22Rv1 (cell line): ENCODE results near the gene GALNTL6.

Source experiments
- H3K27ac ChIP-seq: fragments of 450-650 bp; 2 replicates; pipeline ENCODE4 v1.5.1; 2017
- ZFX ChIP-seq: fragments of 450-650 bp; IDR thresholded peaks from 2 replicates; pipeline ENCODE4 v1.6.1; 2017; ENCODE audit warnings: antibody characterized with exemption, borderline replicate concordance
- TF ChIP-seq, protein P1 (sequence below): fragments of 450-650 bp; IDR thresholded peaks from 2 replicates; pipeline ENCODE4 v1.5.1; 2017; ENCODE audit warnings: mild to moderate bottlenecking

The GALNTL6 gene

DNA sequence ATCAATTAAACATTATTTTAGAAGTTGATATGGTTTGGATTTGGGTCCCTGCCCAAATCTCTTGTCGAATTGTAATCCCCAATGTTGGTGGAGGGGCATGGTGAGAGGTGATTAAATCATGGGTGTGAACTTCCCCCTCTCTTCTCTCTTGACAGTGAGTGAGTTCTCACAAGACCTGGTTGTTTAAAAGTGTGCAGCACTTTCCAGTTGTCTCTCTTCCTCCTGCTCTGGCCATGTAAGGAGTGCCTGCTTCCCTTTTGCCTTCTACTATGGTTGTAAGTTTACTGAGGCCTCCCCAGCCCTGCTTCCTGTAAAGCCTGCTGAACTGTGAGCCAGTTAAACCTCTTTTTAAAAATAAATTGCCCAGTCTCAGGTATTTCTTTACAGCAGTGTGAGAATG is 141.4 kb downstream of the GALNTL6 start:
- no peak overlapping the region for H3K27ac ChIP-seq
- no peak for TF ChIP-seq ZFX
- TF ChIP-seq, protein P1, sequence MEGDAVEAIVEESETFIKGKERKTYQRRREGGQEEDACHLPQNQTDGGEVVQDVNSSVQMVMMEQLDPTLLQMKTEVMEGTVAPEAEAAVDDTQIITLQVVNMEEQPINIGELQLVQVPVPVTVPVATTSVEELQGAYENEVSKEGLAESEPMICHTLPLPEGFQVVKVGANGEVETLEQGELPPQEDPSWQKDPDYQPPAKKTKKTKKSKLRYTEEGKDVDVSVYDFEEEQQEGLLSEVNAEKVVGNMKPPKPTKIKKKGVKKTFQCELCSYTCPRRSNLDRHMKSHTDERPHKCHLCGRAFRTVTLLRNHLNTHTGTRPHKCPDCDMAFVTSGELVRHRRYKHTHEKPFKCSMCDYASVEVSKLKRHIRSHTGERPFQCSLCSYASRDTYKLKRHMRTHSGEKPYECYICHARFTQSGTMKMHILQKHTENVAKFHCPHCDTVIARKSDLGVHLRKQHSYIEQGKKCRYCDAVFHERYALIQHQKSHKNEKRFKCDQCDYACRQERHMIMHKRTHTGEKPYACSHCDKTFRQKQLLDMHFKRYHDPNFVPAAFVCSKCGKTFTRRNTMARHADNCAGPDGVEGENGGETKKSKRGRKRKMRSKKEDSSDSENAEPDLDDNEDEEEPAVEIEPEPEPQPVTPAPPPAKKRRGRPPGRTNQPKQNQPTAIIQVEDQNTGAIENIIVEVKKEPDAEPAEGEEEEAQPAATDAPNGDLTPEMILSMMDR, result no peak

GRCh38 chr4:171956678-171957077 is 143.5 kb downstream of the GALNTL6 start:
- TF ChIP-seq ZFX, result no peak
- TF ChIP-seq, protein P1, result no peak
- H3K27ac ChIP-seq, result no peak overlapping the region

DNA sequence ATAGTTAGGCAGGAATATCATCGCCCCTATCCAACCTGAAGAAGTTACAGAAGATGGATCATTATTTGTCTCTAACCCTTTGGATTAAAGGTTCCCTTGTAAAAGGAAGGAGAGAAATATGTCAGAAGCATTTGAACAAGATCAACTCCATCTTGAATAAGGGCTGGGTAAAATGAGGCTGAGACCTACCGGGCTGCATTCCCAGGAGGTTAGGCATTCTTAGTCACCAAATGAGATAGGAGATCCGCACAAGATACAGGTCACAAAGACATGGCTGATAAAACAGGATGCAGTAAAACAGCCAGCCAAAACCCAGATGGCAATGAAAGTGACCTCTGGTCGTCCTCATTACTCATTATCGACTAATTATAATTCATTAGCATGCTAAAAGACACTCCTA is 148.9 kb downstream of the GALNTL6 start:
- TF ChIP-seq, protein P1, result no peak
- no peak for TF ChIP-seq ZFX
- H3K27ac ChIP-seq, result no peak overlapping the region

DNA sequence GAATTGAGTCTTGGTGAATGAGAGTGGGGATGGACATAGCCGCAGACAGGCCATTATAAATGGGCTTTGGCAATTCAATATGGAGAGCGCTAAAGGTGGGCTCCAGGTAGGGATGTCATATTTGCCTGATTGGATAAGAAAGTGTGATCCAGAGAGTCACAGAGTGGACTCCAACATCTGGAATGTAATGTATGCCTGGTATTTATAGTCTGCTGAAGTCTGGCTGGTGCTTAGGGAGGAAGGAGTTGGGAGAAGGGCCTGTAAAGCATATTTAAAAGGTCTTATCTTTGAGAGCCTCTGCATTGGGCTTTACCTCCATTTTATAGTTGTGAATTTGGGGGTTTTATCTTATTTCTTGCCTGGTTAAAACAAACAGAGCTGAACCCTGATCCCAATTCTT is 153.2 kb downstream of the GALNTL6 start:
- TF ChIP-seq, protein P1, result no peak
- TF ChIP-seq ZFX, result no peak
- no peak overlapping the region for H3K27ac ChIP-seq

- H3K27ac ChIP-seq, result no peak overlapping the region
Measured at GRCh38 chr4:171978216-171978615, 165.0 kb downstream of the GALNTL6 start.

DNA sequence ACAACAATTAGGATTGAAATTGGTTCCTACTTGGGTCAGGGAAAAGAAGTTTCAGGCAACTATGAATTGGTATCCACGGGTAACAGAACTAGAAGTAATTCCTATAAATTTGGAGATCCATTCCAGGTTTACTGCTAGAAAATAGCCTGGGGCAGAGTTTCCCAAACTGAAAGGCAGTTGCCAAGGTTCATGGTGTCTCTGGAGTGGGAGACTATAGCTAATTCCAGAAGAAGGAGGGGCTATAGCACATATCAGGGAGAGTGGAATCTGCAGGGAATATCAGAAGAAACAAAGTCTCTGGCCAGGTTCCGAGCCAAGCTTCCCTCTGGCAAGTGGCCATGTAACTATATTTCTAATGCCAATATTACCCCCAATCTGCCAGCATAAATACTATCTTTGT is 166.3 kb downstream of the GALNTL6 start:
- no peak overlapping the region for H3K27ac ChIP-seq
- TF ChIP-seq ZFX, result no peak
- TF ChIP-seq, protein P1, result no peak

More at GRCh38 chr4:171978216-171978615, 165.0 kb downstream of the GALNTL6 start:
- TF ChIP-seq, protein P1, result no peak
- TF ChIP-seq ZFX, result no peak

- TF ChIP-seq ZFX, result no peak
- TF ChIP-seq, protein P1, result no peak
- no peak overlapping the region for H3K27ac ChIP-seq
Measured at GRCh38 chr4:171981185-171981584, 168.0 kb downstream of the GALNTL6 start.
